ENCODE measurements around the gene SPINDOC.
"Not testable (repeated sequence)": the region's sequence is repeated elsewhere in the genome, so short reads cannot be mapped to it uniquely, and the experiment has no call there.

Gene SPINDOC, protein sequence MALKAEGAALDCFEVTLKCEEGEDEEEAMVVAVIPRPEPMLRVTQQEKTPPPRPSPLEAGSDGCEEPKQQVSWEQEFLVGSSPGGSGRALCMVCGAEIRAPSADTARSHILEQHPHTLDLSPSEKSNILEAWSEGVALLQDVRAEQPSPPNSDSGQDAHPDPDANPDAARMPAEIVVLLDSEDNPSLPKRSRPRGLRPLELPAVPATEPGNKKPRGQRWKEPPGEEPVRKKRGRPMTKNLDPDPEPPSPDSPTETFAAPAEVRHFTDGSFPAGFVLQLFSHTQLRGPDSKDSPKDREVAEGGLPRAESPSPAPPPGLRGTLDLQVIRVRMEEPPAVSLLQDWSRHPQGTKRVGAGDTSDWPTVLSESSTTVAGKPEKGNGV

DNA sequence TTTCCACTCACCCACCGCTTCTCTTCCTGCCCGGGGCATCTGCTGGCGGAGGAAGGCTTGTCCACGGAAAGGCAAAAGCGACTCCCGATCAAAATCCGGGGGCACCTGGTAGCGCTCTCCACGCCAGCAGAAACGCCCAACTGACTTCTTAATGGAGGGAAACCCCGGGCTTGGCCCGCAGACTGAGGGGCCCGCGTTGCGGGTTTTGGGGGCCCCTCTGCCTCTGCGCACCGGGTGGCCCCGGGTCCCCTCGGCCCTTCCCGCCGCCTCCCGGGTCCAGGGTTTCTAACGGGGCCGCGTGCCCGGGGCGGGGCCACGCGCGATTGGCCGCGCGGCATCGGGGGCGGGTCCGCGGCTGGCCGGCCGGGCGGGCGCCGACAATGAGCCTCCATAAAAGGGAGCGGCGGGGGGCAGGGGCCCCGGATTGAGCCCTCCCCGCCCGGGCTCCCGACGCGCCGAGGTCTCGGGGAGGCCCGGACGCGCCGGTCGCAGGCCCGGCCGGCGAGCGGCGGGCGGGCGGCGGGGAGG lies at the start of gene SPINDOC:
Gene SPINDOC (plus strand): TSS at position 422 of the 528 bp plus-strand sequence. CDS start 231 bp downstream, outside the sequence.
- FAIRE-seq: no peak

DNA sequence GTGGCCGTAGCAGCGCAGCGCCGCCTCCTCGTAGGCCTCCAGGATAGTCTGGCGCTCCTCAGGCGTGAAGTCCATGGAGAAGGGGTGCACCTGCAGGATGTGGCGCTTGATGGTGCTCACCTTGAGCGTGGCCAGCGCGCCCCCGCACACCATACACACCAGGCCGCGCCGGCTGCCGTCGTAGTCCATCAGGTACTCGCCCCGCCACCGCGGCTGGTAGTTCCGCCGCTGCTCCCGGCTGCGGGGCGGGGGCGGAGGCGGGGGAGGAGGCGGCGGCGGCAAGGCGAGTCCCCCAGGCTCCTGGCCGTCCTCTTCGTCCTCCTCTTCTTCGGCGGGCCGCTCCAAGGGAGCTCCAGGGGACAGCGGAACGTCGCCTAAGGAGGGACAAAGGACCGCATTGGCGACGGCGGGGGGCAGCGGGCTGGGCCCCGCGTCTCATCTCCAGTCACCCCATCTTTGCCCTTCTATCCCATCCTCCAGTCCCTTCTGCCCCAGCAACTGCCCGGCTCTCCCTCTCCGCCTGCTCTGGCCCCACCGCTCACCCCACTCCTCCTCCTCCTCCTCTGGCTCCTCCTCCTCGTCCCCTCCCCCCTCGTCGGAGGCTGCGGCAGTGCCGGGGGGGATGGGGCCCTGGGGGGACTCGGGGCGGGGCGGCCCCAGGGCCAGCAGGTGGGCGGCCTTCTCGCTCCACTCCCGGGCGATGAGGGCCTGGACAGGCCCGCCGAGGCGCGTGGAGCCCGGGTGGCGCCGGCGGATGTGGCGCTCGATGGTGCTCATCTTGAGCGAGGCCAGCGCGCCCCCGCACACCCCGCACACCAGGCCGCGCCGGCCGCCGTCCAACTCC lies 49.5 kb upstream of the SPINDOC start:
- FAIRE-seq: no peak

DNA sequence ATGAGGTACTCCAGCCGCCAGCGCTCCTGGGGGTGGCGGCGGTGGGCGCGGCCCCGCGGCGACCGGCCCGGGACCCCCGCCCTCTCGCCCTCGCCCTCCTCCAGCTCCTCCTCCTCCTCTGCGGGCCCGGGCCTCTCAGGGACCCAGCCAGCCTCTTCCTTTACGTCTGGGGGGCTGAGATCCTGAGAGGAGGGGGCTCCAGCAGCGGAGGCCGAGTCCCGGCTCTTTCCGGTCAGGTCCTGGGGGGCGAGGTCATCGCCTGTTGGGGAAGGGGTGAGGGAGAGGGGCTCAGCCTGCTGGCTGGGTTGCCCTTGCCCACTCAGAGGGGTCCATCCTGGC lies 48.9 kb upstream of the SPINDOC start:
- no peak for FAIRE-seq

DNA sequence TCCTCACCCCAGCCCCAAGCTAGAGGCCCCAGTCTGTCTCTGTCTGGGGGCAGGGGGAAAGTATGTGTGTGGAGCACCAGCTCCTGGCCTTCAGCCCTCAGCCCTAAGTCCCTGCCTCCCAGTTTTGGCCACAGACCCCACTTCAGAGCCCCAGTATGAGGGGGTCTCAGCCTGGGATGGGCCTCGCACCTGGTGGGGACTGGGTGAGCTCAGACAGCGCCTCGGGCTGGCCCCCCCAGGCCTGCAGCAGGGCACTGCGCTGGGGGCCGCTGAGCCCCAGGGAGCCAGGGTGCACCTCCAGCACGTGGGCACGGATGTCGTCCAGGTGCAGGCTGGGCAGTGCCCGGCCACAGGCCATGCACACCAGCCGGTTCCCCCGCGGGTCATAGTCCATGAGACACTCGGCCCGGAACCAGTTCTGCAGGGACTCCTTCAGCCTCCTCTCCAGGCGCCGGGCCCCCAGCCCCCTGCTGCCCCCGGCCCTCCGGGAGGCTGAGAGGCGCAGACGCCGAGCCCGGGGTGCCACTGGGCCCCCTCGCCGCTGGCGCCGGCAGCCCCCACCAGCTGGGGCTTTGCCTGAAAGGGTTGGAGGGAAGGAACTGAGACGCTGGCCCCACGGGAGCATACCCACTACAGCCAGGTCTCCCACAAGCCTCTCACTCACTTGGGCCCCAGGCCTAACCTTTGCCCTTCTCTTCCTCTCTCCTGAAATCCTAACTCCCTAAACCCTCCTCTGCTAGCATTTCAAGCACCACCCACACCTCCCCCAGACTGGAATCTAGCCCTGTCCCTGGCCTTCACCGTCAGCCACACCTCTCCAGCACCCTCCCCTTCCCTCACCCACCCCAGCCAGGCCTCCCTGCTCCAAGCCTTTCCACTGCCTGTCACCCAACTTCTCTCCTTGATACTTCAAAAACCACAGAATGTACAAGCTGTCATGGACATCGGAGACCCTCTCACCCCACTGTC lies 48.3 kb upstream of the SPINDOC start:
- FAIRE-seq: no peak

DNA sequence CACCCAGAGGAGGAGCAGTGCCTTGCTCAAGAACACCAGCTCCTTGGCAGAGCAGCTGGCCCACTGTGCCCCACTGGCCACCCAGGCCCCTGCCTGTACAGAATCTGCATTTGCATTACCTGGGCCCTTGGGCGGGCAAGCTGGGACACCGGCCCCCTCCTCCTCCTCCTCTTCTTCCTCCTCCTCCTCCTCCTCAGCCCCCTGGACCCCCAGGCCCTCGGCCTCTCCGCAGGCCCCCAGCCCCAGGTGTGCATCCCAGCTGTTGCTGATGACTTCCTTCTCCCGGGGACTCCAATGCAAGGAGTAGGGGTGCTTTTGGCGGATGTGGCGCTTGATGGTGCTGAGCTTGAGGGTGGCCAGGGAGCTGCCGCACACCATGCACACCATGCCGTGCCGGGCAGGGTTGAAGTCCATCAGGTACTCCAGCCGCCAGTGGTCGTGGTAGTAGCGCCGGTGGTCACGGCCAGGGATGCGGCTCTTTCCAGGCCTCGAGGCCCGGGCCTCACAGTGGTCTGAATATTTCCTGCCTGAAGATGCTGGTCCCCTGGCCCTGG lies 47.5 kb upstream of the SPINDOC start:
- no peak for FAIRE-seq

DNA sequence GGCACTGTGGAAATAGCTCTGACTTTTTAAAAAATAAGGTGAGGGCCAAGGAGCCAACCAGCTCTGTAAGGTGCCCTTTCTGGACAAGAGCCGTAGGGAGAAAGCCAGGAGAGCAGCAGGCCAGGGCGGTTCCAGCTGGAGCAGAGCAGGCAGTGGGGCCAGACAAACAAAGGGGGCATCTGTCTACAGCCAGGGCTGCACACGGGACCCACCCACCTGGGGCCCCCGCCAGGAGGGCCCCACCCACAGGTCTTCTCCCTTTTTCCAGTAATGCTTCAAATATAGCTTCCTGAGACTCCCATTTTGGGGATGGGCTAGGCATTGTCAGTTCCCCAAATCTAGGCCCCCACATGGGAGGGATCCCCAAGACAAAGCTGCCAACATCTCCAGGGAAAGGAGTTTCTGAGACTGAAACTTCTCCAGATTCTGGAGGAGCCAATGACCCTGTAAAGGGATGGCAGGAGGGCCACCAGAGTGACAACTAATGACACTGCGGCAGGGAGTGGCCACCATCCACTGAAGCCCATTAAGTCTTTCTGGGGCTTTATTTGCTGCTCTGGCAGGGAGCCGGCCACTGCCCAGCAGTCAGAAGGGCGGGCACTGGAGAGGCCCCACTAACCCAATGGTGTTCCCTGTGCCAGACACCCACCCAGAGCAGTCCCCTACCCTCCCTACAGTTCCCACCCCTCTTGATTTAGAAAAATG lies 46.6 kb upstream of the SPINDOC start:
- FAIRE-seq: no peak

DNA sequence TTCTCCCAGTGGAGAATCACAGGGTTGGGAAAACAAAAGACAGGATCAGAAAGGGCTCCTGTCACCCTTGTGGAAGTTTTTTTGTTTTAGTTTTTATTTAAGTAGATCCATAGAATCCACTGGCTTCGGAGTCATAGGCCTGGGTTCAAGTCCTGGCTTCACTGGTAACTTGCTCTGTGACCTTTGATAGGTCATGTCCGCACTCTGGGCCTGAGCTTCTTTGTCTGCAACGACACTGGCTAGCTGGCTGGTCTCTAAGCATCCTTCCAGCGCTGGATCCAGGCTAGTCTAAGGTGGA lies 46.0 kb upstream of the SPINDOC start:
- no peak for FAIRE-seq

DNA sequence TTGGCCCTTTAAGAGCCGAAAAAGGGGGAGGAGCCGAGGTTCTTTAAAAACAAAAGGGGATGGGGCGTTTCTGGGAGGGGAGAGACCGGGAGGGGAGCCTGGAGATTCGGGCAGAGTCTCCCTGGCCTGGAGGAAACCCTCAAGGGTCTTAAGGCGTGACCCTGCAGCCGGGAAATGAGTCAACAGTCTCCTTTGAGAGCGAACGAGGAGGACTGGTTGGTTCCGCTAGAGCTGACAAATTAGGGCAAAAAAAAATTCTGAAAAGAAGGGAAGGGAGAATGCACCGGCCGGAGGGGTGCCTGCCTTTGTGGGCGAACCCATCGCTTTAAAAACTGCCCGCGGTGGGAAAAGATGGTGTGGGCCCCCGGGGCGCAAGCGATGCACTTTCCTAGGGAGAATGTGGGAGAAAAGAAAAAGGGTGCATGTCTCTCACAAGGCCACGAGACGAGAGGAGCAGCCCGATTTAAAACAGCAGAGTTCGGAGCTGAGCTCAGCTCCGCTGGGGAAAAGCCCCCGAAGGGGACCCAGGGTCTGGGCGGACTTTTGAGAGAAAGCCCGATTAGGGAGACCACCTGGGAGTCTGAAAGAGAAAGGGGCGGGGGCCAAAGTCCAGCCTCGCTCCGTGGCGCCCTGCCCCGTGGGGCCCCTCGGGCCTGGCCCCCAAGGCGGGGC lies 45.6 kb upstream of the SPINDOC start:
- FAIRE-seq: no peak

DNA sequence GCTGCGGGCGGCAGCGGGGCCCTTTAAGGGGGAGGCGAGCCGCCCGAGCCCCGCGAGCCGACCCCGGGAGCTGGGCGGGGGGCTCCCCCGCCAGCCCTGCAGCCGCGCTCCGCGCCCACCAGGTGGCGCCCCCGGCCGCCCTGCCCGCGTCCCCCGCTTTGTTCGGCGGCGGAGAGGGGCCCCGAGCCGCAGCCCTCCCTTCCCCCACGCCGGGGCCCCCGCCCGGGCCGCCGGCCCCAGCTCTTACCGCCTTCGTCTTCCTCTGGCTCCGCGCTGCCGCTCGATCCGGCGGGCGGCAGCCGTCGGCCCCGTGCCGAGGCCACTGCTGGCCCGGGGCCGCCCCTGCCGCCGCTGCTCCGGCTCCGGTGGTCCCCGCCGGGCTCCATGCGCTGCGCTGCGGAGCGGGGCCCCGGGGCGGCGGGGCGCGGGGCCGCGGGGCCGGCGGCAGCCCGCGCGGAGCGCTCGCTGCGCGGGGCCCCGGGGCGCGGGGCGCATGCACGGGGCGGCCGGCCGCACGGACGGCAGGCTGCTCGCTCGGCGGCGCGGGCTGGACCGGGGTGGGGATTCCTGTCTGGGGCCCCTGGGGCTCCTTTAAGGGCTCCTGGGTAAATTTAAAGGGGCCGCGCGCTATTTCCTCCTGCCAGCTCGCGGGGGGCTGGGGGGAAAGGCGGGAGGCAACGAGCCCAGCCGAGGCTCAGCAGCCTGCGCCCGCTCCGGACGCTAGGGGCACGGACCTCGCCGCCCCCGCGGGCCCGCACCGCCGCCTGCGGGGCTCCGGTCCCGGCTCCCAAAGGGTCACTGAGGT lies 44.8 kb upstream of the SPINDOC start, which contains the start of gene ZFTA:
Gene ZFTA (minus strand): TSS at position 539 of the 805 bp plus-strand sequence. CDS start 153 bp downstream, at position 386.
- no peak for FAIRE-seq

DNA sequence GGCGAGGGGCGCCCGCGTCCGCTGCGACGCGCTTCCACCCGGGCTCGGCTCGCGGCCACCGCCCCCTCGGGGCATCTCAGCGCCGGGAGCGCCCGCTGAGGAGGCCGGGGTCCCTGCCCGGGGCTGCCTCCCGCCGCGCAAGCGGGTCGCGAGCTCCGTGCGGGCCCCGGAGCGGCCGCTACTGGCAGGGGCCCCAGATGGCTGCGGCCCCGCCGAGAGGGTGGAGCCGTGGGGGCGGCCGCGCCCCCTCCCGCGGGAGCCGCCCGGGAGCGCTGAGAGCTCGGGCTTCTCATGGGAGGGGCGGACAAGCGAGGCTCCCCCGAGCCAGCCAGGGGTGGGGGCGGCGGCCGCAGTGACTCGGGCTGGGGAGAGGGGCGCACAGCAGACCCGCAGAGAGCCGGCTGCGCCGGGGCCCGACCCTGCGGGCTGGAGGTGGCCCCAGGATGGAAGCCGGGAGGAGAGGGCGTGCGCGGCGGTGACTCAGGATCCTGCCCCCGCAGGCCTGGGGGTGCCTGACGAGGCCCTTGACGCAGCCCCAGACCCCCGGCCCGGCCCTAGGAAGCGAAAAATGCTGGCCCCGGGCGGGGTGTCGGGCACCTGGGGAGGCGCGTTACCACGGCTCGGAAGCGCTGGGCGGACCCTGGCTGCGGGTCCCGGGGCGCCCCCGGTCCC lies 44.1 kb upstream of the SPINDOC start:
- FAIRE-seq: no peak

DNA sequence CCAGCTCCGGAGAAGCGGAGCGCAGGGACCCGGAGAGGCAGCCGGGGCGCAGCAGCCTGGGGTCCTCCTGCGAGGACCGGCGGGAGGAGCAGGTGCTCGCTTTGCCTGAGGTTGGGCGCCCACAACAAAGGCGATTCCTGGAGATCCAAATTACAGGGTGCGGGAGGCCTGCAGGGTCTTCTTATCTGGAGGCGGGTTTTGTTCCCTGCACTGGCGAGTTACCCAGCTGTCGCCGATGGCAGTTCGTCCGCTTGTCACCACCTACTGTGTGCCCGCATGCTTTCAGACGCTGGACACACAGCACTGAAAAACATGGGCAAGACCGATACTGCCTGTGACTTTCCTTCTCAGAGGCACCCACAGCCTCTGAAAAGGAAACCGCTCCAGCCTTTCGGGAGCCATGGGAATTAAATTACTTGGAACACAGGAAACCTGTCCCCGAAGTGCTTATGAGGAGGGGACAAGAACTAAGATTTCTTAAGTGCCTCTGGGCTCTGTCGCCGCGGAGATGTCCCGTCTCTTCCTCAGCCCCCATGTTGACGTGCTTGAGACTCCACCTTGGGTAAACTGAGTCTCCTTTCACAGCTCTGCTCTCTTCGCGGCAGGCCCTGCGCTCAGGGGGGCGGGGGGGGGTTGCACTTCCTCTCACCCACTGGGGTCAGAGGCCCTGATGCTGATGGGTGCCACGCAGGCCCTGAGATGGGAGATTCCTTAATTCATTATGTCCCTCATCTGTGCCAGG lies 43.4 kb upstream of the SPINDOC start:
- no peak for FAIRE-seq

DNA sequence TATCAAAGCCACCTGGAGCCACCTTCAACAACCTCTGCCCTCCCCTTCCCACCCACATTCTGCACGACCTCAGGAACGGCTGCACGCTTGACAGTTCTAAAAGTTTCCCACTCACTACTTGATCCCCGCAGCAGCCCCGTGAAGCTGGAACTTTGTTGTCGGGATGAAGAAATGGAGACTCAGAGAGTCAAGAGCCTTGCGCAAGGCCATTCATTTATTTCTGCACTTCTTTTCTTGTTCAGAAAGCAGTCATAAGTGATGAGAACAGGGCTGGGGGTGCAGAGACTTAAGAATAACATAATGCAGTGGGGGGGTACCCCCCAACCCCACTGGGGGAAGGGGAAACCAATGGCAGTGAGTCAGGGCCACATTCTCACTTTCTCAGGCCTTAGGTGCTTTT lies 42.5 kb upstream of the SPINDOC start:
- FAIRE-seq: no peak

DNA sequence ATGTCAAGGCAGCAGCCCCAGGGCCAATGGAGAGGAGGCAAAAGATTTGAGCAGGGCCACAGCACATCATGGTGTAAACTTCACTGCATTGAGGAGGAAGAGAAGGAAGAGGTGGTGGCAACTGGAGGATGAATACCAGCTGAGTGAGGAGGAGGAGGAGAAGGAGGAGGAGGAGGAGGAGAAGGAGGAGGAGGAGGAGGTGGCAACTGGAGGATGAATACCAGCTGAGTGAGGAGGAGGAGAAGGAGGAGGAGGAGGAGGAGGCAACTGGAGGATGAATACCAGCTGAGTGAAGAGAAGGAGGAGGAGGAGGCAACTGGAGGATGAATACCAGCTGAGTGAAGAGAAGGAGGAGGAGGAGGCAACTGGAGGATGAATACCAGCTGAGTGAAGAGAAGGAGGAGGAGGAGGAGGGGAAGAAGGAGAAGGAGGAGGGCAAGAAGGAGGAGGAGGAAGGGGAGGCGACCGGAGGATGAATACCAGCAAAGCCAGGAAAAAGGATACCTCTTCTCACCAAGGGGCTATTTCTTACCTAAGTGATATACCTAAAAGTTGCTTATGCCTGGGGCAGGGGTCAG lies 41.4 kb upstream of the SPINDOC start:
- not testable (repeated sequence) for FAIRE-seq

DNA sequence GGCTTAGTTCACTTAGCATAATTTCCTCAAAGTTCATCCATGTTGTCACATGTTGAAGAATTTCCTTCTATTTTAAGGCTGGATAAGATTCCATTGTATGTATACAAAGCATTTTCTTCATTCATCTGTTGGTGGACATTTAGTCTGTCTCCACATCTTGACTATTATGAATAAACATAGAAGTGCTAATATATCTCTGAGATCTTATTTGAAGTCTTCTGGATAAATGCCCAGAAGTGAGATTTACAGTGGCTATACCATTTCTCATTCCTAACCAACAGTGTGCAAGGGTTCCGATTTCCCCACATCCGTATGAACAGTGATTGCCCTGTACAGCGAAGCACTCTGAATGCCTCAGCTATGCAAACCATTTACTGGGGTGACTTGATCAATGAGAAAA lies 38.1 kb upstream of the SPINDOC start:
- no peak for FAIRE-seq

DNA sequence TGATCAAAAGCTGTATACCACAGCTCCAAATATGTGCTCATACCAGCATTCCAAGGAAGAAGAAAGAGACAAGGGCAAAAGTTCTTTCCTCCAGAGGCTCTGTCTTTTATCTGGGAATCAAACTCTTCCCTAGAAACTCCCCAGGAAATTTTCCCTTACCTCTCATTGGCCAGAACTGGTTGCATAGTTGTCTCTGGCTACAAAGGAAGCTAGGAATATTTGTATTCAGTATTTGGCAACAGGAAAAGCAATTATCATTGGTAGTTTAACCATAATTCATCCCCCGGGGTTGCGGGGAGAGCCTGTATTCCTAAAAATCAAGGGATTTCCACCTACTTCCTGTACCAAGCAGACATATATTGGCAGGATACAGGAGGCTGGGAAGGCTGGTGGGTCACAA lies 34.2 kb upstream of the SPINDOC start:
- no peak for FAIRE-seq

DNA sequence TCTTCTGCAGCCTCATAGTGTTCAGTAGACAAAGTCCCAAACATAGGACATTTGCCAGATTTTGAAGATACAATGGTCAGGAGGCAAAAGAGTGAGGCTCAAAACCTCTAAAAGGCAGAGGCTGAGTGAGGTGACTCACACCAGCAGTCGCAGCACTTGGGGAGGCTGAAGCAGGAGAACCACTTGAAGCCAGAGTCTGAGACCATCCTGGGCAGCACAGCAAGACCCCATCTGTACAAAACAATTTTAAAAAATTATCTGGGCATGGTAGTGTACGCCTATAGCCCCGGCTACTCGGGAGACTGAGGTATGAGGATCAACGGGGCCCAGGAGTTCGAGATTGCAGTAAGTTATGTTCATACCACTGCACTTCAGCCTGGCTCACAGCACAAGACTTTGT lies 30.5 kb upstream of the SPINDOC start:
- no peak for FAIRE-seq

DNA sequence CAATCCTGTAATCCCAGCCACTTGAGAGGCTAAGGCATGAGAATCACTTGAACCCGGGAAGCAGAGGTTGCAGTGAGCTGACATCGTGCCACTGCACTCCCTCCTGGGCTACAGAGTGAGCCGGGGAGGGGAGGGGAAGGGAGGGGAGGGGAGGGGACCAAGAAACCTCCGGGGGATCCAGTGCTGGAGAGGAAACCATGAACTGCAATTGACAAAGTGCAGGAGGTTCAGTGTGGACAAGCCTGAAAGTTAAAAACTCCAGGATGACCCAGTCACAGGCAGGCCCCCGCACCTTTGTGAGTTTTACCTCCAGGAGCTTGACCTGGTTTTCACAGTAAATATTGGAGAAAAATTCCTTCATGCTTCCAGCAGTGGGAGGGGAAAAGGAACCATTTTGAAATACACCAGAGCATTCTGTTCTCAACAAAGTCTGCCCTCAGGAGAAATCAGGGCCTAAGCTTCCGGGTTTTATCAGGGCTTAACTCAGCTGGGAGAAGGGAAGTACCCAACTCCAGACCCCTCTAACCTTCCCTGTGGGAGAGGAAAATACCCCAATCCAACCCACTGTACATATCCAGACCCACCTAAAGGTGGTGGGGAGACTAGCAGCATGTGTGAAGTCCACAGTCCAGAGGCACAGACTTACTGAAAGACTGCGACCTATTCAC lies 29.2 kb upstream of the SPINDOC start:
- FAIRE-seq: no peak

DNA sequence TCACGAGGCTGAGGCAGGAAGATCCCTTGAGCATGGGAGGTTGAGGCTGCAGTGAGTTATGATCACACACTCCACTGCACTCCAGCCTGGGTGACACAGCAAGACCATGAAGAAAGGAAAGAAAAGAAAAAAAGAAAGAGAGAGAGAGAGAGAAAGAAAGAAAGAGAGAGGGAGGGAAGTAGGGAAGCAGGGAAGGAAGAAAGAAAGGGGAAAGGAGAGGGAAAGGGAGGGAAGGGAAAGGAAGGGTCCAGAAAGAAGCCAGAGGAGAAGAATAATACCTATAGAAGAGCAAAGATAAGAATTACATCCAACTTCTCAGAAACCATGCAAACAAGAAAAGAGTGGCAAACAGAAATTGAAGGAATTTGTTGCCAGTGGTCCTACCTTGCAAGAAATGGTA lies 27.4 kb upstream of the SPINDOC start:
- FAIRE-seq: no peak
